Suprapubic skin (tissue), 3 donors: ENCODE results near the gene GFOD1.

Source experiments
- POLR2A ChIP-seq, 2 donors: fragments of 450-650 bp; IDR thresholded peaks; one replicate each; pipeline ENCODE4 v1.6.1; 2017; ENCODE audit warnings: antibody characterized with exemption in 2 of 2, mild to moderate bottlenecking in 2 of 2, moderate library complexity in 2 of 2
- TF ChIP-seq, protein P1 (sequence below), 2 donors: fragments of 200-600 bp in 1 of 2; fragments of 450-650 bp in 1 of 2; sonication (generic) in 1 of 2; IDR thresholded peaks; one replicate each; pipeline ENCODE4 v1.5.1; 2016 to 2019; ENCODE audit warnings: antibody characterized with exemption in 2 of 2, mild to moderate bottlenecking in 1 of 2, moderate library complexity in 1 of 2

GRCh38 chr6:13445005-13445743 lies 42.2 kb downstream of the GFOD1 start:
- TF ChIP-seq, protein P1, sequence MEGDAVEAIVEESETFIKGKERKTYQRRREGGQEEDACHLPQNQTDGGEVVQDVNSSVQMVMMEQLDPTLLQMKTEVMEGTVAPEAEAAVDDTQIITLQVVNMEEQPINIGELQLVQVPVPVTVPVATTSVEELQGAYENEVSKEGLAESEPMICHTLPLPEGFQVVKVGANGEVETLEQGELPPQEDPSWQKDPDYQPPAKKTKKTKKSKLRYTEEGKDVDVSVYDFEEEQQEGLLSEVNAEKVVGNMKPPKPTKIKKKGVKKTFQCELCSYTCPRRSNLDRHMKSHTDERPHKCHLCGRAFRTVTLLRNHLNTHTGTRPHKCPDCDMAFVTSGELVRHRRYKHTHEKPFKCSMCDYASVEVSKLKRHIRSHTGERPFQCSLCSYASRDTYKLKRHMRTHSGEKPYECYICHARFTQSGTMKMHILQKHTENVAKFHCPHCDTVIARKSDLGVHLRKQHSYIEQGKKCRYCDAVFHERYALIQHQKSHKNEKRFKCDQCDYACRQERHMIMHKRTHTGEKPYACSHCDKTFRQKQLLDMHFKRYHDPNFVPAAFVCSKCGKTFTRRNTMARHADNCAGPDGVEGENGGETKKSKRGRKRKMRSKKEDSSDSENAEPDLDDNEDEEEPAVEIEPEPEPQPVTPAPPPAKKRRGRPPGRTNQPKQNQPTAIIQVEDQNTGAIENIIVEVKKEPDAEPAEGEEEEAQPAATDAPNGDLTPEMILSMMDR (IDR thresholded peaks at IDR 0.05) = no peak
- no peak for TF ChIP-seq POLR2A (IDR thresholded peaks at IDR 0.05)
